Urinary bladder (tissue), 4 donors: Measurements from ENCODE around the gene CCDC183. TPM values are rescaled to one million over a fixed set of nuclear protein-coding genes. Genes with fewer than 3 reads are reported as not detected.
"Not testable (repeated sequence)": the region's sequence is repeated elsewhere in the genome, so short reads cannot be mapped to it uniquely, and the experiment has no call there.

ENCODE experiments used
- DNase-seq: peaks from one replicate; pipeline ENCODE4 v3.0.0-alpha.2; 2015; ENCODE audit errors: extremely low spot score
- H3K27ac ChIP-seq: one replicate; pipeline ENCODE4 v1.5.1; 2013; ENCODE audit warnings: low read depth, mild to moderate bottlenecking, moderate library complexity
- H3K36me3 ChIP-seq: one replicate; pipeline ENCODE4 v1.6.1; 2013; ENCODE audit warnings: mild to moderate bottlenecking, moderate library complexity; ENCODE audit not compliant: insufficient read depth
- H3K4me1 ChIP-seq: one replicate; pipeline ENCODE4 v1.6.1; 2013; ENCODE audit warnings: mild to moderate bottlenecking, moderate library complexity; ENCODE audit not compliant: insufficient read depth
- H3K4me3 ChIP-seq: one replicate; pipeline ENCODE4 v1.5.1; 2013; ENCODE audit warnings: low read depth, low read length
- WGBS: extraction: QIAGEN DNeasy Blood & Tissue Kit; methylation state at CpG from one replicate; pipeline ENCODE4 v1.1.7; 2013; 5-methylcytosine and 5-hydroxymethylcytosine counted together
- polyA plus RNA-seq: library from polyadenylated mRNA; stranded (reverse); fragments of 200-250 nt; gene quantifications from one replicate; pipeline ENCODE4 v1.2.3, GENCODE V29; 2013
- total RNA-seq: library from RNA; depleted of rRNA; stranded (reverse); fragments of >200 nt; gene quantifications from one replicate; pipeline ENCODE4 v1.2.3, GENCODE V29; 2014
- donor health status: healthy with polysubstance abuse.
- donor health status: healthy.

The CCDC183 gene
- 1.5 TPM for total RNA-seq
- 0.85 TPM for polyA plus RNA-seq

GRCh38 chr9:136796238-136796774 lies at the start of gene CCDC183:
CCDC183 (plus strand) TSS chr9:136796338; CDS start chr9:136796398, 60 bp downstream.
- no peaks in the 10 kb centered on the region for H3K36me3 ChIP-seq
- DNase-seq: no peak
- no peak within 1 kb of the TSS for H3K27ac ChIP-seq
- H3K4me1 ChIP-seq: peaks cover 1% of the 10 kb centered on the region
- WGBS: 39% methylated on average over 5 of the region's 5 CpGs
- H3K4me3 ChIP-seq: no peak within 1 kb of the TSS

- no peak for DNase-seq
- no peaks in the 10 kb centered on the region for H3K4me1 ChIP-seq
- H3K4me3 ChIP-seq: no peak overlapping the region
- WGBS: 94% methylated on average over 18 of the region's 18 CpGs
- no peaks in the 10 kb centered on the region for H3K36me3 ChIP-seq
- H3K27ac ChIP-seq: no peak overlapping the region
These were observed 49.5 kb upstream of the CCDC183 start for GRCh38 chr9:136746621-136747020.

DNA sequence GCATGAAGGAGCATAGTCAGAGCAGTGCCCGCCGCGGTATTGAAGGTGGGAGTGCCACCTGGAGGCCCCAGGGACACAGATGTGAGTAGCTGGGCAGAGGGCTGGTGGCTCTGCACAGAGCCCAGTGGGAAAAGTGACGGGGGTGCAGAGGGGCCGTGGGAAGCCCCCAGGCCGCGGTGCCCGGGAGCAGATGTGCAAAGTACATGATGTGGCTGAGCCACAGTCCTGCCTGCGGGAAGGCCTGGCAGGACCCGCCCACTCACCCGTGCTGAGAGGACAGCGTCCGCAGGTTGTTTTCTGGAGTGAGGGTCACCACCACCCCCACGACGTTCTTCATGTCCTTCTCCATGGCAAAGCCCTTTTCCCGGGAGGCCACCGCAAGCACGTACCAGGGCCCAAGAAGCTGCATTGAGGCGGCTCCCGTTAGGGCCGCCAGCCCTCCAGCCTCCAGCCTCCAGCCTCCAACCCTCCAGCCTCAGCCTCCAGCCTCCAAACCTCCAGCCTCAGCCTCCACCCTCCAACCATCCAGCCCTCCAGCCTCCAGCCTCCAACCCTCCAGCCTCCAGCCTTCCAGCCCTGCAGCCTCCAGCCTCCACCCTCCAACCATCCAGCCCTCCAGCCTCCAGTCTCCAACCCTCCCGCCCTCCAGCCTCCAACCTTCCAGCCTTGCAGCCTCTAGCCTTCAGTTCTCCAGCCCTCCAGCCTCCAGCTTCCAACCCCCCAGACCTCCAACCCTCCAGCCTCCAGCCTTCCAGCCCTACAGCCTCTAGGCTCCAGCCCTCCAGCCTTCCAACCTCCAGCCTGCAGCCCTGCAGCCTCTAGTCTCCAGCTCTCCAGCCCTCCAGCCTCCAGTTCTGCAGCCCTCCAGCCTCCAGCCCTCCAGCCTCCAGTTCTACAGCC lies 48.7 kb upstream of the CCDC183 start:
- Histone ChIP-seq H3K4me1 (no peaks in the 10 kb centered on the region), H3K27ac (no peak overlapping the region), H3K4me3 (no peak overlapping the region), H3K36me3 (no peaks in the 10 kb centered on the region)
- WGBS: 89% methylated on average over 22 of the region's 22 CpGs
- no peak for DNase-seq

GRCh38 chr9:136748201-136748600 lies 47.9 kb upstream of the CCDC183 start, which contains the start of gene LCN6:
LCN6 (minus strand) TSS chr9:136748525; CDS start chr9:136748483, 42 bp downstream.
- DNase-seq: no peak
- Histone ChIP-seq H3K4me3 (no peak within 1 kb of the TSS), H3K27ac (no peak within 1 kb of the TSS), H3K4me1 (no peaks in the 10 kb centered on the region), H3K36me3 (no peaks in the 10 kb centered on the region)
- WGBS: 76% methylated on average over 8 of the region's 8 CpGs

GRCh38 chr9:136748666-136749611 lies 47.2 kb upstream of the CCDC183 start:
- H3K4me3 ChIP-seq: no peak overlapping the region
- H3K27ac ChIP-seq: no peak overlapping the region
- H3K4me1 ChIP-seq: no peaks in the 10 kb centered on the region
- no peaks in the 10 kb centered on the region for H3K36me3 ChIP-seq
- DNase-seq: no peak
- WGBS: 76% methylated on average over 21 of the region's 21 CpGs

DNA sequence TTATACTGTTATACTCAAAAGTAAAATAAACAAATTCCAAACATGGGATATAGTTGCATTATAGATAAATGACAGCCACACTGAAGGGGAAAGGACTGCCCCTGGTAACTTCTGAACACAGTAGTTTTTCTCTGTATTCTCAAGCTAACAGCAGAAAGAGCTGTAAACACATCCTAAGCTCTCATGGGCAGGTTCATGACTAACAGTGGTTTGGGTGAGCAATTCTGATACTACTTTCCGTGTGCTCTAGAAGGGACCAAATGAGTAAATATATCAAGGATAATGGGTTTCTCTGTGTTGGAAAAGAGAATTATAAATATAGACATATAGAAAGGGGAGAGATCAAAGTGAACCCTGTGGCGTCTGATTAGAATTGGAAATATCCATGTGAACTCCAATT lies 45.6 kb upstream of the CCDC183 start:
- Histone ChIP-seq H3K27ac (no peak overlapping the region), H3K36me3 (no peaks in the 10 kb centered on the region), H3K4me3 (no peak overlapping the region), H3K4me1 (no peaks in the 10 kb centered on the region)
- 39% methylated on average over 2 of the region's 2 CpGs for WGBS
- no peak for DNase-seq

GRCh38 chr9:136751244-136751643 lies 44.9 kb upstream of the CCDC183 start:
- no peak for DNase-seq
- 82% methylated on average over 1 of the region's 1 CpG for WGBS
- no peaks in the 10 kb centered on the region for H3K4me1 ChIP-seq
- no peaks in the 10 kb centered on the region for H3K36me3 ChIP-seq
- no peak overlapping the region for H3K4me3 ChIP-seq
- H3K27ac ChIP-seq: no peak overlapping the region

GRCh38 chr9:136751814-136752213 lies 44.3 kb upstream of the CCDC183 start:
- no peak for DNase-seq
- Histone ChIP-seq H3K4me1 (no peaks in the 10 kb centered on the region), H3K27ac (no peak overlapping the region), H3K36me3 (no peaks in the 10 kb centered on the region), H3K4me3 (no peak overlapping the region)

GRCh38 chr9:136753371-136754058 lies 42.6 kb upstream of the CCDC183 start:
- H3K4me1 ChIP-seq: no peaks in the 10 kb centered on the region
- no peak for DNase-seq
- no peak overlapping the region for H3K27ac ChIP-seq
- no peaks in the 10 kb centered on the region for H3K36me3 ChIP-seq
- WGBS: 87% methylated on average over 31 of the region's 31 CpGs
- no peak overlapping the region for H3K4me3 ChIP-seq

DNA sequence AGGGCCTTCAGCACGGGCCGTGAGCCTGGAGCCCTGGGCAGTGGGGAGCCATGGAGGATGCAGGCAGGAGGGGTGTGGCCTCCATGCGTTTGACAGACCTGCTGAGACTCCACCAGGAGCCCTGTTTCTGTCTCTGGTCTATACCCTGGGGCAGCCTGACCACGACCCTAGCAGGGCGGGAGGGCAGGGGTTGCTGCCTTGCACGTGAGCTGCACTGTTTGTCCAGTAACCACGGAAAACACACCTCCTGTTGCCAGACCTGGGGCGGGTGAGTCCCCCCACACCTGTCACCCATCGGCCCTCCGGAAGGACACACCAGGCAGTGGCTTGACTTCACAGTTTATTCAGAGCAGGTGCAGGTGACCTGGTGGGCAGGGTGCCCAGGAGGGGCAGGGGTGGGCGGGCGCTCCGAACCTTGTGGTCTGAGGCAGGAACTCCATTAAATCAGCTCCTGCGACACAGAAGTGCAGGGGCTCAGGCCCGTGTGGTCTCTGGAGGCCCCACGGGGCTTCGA lies 42.0 kb upstream of the CCDC183 start:
- DNase-seq: no peak
- no peaks in the 10 kb centered on the region for H3K4me1 ChIP-seq
- 76% methylated on average over 17 of the region's 17 CpGs for WGBS
- H3K36me3 ChIP-seq: no peaks in the 10 kb centered on the region
- H3K4me3 ChIP-seq: no peak overlapping the region
- no peak overlapping the region for H3K27ac ChIP-seq

DNA sequence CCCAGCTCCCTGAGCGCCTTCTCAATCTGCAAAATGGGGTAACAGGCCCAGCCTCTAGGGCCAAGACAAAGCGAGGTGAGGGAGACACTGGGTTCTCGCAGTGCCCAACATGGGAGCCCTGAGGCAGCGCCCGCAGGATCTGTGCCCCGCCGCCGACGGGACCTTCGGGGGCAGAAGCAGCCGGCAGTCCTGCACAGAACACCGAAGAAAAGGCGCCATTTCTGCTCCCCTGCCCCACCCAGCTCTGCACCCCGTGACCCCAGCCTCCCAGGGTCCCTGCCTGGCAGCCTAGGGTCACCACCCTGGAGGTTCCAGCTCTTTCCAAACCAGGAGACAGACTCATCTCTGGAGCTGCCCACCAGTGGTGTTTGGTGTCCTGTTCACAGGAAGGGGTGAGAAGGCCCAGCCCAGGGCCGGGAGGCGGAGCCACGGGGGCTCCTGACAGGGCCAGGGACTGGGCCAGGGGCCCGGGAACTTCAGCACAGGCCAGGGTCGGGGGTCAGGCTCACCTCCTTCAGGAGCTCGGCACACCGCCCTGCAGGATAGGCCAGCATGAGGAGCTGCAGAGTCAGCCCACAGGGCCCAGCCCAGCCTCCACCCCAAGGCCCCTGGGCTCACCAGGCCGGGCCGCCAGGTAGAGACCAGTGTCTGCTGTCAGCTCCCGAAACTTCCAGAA lies 41.4 kb upstream of the CCDC183 start:
- no peaks in the 10 kb centered on the region for H3K4me1 ChIP-seq
- no peak overlapping the region for H3K4me3 ChIP-seq
- H3K27ac ChIP-seq: no peak overlapping the region
- no peaks in the 10 kb centered on the region for H3K36me3 ChIP-seq
- DNase-seq: no peak
- 74% methylated on average over 24 of the region's 24 CpGs for WGBS

GRCh38 chr9:136755302-136756133 lies 40.6 kb upstream of the CCDC183 start:
- not testable (repeated sequence) for H3K4me3 ChIP-seq, H3K27ac ChIP-seq, DNase-seq, H3K4me1 ChIP-seq, H3K36me3 ChIP-seq
- 88% methylated on average over 22 of the region's 22 CpGs for WGBS
